Astrocyte of the spinal cord (primary cell): ENCODE data around the gene UBXN11.

Experiments used
- DNase-seq: peaks from one replicate; pipeline ENCODE4 v3.0.0; 2011; ENCODE audit warnings: low read depth, low spot score
- H3K4me3 ChIP-seq: 2 replicates; pipeline ENCODE4 v1.5.1; 2011; ENCODE audit warnings: low read depth, mild to moderate bottlenecking, low read length, moderate library complexity
- in situ Hi-C: cut with HindIII; loops from 2 replicates; pipeline ENCODE4 v1.10.0; 2017; ENCODE audit warnings: low sequenced_read_pairs
- TF ChIP-seq, protein P1 (sequence below): IDR thresholded peaks from 2 replicates; pipeline ENCODE4 v1.5.1; 2012; ENCODE audit warnings: low read depth, mild to moderate bottlenecking, low read length, inconsistent platforms

The UBXN11 gene

DNA sequence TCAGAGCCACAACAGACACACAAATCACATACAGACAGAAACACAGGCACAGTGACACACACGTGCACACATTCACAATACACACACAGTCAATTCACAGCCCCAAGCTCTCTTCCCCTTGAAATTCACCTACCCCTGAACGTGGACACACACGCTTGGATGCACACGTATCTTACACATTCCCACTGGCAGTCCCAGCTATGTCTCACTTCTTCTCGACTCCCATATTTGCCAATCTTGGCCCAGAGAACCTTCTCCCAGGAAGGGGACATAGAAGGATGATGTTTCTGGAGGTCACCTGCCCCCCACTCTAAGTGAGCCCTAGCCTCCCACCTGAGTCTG is 45.9 kb upstream of the UBXN11 start:
- no peak overlapping the region for H3K4me3 ChIP-seq
- no peak for DNase-seq
- in situ Hi-C loops: no loop called here
- TF ChIP-seq, protein P1, sequence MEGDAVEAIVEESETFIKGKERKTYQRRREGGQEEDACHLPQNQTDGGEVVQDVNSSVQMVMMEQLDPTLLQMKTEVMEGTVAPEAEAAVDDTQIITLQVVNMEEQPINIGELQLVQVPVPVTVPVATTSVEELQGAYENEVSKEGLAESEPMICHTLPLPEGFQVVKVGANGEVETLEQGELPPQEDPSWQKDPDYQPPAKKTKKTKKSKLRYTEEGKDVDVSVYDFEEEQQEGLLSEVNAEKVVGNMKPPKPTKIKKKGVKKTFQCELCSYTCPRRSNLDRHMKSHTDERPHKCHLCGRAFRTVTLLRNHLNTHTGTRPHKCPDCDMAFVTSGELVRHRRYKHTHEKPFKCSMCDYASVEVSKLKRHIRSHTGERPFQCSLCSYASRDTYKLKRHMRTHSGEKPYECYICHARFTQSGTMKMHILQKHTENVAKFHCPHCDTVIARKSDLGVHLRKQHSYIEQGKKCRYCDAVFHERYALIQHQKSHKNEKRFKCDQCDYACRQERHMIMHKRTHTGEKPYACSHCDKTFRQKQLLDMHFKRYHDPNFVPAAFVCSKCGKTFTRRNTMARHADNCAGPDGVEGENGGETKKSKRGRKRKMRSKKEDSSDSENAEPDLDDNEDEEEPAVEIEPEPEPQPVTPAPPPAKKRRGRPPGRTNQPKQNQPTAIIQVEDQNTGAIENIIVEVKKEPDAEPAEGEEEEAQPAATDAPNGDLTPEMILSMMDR: no peak

DNA sequence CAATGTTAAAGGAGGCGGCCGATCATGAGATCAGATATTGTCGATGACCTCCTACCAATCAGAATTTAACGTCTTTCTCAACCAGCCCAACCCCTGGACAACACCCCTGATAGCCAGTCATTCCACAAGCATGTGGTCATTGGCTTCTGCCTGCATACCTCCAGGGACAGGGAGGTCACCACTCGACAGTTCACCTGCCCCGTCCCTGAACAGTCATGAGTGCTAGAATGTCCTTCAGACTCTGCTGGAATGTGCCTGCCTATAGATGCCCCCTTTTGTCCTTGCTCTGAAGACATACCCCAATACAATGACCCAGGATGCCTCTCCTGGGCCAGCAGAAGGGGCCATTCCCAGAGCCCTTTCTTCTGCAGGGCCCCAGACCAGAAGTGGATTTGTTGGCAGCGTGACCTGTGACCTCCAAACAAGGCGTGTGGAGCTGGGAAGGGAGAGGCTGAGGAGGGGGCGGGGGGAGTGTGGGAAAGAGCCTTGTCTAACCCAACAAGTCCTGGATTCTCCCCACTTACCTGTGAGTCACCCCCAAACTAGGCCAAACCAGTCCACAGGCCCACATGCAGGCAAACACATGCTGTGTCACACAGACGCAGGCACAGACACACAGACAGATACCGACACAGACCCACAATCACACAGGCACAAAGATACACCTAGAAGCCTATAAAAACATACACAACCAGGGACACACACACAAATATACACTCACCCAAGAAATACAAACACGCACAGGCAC is 45.3 kb upstream of the UBXN11 start:
- DNase-seq: peak; percentile 31
- in situ Hi-C loops: no loop called here
- no peak overlapping the region for H3K4me3 ChIP-seq
- TF ChIP-seq, protein P1: no peak

DNA sequence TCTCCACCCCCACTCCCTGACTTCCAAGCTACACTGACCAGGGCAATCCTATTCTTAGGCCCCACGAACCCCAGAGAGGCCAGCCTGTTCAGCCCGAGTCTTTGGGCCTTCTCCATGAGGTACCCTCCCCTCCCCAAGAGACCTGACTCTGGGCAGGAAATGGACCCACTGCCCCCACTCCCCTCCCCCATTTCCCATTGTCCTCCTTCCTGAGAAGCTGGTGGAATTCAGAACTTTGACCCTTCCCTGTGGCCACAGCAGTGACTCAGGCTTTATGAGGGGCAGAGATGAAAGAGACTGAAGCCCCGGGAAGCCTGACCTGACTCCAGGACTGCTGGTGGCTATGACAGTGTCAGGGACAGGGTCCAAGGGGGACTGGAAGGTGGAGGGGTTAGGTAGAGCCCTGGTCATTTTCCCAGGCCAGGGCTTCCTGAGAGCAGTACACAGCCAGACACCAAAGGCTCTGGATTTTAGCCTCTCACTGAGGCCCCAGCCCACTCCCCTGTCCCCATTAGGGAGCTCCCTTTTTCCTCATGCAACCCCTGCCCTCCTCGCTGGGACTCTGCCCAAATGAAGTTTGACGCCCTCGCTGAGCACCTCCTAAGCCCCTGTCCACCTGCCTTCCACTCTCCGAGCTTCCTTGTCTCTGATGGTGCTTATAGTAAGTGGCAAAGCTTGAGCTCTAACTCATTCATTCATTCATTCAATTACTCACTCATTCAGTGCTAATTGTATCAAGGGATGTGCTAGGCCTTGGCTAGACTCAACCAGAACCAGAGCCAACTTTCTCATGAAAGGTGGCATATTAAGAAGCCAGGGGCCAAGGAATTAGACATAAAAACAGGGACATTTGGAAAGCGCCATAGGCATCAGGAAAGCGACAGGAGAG is 44.5 kb upstream of the UBXN11 start:
- in situ Hi-C loops: no loop called here
- DNase-seq: peak; percentile 38
- TF ChIP-seq, protein P1: no peak
- H3K4me3 ChIP-seq: no peak overlapping the region

DNA sequence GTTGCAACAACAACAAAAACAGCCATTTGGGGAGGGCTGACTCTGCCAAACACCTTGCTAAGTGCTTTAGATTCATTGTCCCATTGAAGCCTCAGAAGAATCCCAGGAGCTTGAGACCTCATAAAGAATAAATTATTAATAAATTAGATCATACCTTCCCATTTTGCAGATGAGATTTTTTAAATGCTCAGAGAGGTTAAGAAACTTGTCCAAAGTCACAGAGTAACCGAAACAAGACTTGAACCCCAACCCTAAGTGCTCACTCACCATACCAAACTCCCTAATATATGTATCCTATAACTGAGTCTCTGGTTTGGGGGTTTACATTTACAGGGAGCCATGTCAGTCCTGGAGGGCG is 43.9 kb upstream of the UBXN11 start:
- TF ChIP-seq, protein P1: no peak
- H3K4me3 ChIP-seq: no peak overlapping the region
- no peak for DNase-seq
- in situ Hi-C loops: no loop called here

DNA sequence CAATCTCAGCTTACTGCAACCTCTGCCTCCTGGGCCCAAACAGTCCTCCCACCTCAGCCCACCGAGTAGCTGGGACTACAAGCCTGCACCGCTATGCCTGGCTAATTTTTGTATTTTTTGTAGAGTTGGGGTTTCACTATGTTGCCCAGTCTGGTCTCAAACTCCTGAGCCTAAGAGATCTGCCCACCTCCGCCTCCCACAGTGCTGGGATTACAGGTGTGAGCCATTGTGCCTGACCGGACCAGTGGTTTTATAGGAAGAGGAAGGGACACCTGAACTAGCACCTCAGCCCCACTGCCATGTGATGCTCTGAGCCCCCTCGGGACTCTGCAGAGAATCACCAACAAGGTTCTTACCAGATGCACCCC is 43.4 kb upstream of the UBXN11 start:
- H3K4me3 ChIP-seq: no peak overlapping the region
- DNase-seq: no peak
- in situ Hi-C loops: no loop called here
- TF ChIP-seq, protein P1: no peak

DNA sequence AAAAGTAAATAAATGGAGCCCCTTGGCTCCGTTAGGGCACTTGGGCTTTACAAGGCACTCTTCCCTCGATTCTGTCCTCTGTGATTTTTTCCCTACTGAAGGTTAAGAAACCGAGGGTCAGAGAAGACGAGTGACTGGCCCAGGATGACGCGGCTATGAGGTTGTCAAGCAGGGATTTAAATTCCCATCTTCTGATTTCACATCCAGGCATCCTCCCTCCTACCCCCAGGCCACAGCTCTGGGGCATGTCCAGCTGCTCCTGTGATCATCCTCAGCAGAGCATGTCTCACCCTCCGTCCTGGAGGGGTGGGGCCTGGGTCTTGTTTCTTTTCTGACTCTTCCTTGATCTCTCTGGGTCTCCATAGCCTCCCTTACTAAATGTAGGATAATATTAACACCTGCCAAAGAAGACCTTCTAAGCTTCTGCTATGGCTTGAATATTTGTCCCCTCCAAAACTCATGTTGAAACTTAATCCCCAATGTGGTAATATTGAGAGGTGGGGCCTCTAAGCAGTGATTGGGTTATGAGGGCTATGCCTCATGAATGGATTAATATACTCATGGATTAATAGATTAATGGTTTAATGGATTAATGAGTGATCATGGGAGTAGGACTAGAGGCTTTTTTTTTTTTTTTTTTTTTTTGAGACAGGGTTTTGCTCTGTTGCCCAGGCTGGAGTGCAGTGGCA is 42.9 kb upstream of the UBXN11 start:
- in situ Hi-C loops: no loop called here
- TF ChIP-seq, protein P1: no peak
- H3K4me3 ChIP-seq: no peak overlapping the region
- peak; percentile 50 for DNase-seq
